NK-92 (cell line): ENCODE measurements around the gene IQCH.

ENCODE experiments used
- DNase-seq: peaks from one replicate; lab custom pipeline; 2025; ENCODE audit not compliant: unreplicated experiment; lab: John Stamatoyannopoulos, UW

Gene IQCH

DNA sequence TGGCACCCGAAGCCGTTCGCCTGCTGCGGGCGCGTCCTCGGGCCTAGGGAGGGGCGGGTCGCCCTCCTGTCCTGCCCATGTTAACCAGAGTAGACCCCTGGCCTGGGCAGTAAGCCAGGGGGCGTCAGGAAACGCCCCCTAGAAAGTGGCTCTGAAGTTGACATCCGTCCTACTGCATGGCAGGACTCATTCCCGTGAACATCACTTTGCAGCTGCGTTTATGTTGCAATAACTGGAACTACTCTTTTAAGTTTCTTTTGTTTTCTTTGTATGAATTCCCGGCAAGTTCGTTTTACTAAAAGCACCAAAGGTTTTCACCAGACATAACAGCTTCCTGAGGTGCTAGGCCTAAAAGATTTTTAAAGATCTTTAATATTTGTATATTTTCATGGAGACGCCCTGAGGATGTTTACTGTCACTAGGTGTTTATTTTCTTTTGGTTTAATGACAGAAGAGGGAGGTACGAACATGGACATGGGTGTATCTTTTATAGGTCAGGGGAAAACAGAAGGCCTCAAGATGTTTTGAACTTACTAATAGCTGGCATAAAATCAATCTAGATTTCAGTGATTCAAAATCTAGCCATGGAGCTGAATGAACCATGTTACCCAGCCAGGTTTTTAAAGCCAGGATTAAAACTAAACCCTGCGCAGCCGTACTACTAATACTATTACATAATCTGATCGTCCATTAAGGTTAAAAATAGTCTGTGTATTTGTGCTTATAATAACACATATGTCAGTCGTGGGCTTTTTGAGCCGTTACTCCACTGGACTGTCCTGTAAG is 267.4 kb downstream of the IQCH start:
- no peak for DNase-seq

- DNase-seq = no peak
These were observed 268.7 kb downstream of the IQCH start for GRCh38 chr15:67523330-67523729.

DNA sequence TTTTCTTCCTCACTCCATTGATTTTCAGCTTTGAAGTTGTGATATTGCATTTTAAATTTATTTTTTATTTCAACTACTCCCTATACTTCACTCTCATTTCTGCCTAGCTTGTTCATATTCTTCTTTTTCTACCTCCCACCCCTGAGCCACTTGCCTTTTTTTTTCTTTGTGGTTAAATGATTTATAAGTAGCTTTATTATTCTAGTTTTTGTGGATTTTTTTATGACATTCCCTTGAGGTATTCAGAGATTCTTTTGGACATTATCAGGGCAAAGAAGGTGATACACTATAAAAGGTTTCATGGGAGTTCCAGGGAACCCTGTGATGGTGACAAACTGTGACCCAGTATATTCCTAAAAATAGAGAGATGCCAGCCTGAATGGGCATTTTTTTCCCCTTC is 269.6 kb downstream of the IQCH start:
- DNase-seq = no peak

DNA sequence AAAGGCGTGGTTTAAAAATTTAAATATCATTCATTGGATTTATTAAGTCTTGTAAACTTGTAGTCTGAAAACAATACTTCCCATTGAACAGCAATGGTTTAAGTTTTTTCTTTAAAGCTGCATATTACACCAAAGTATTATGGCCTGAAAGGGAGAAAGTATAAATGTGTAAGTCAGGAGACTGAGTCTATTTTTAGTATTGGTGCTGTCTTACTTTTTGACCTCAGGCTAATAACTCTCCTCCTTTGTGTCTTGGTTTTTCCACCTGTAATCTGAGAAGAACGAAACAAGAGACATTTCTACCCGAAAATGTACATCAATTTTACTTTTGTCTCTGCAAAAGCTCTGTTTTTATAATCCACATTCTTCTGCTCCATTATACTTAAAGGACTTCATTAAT is 273.9 kb downstream of the IQCH start:
- DNase-seq = no peak

DNA sequence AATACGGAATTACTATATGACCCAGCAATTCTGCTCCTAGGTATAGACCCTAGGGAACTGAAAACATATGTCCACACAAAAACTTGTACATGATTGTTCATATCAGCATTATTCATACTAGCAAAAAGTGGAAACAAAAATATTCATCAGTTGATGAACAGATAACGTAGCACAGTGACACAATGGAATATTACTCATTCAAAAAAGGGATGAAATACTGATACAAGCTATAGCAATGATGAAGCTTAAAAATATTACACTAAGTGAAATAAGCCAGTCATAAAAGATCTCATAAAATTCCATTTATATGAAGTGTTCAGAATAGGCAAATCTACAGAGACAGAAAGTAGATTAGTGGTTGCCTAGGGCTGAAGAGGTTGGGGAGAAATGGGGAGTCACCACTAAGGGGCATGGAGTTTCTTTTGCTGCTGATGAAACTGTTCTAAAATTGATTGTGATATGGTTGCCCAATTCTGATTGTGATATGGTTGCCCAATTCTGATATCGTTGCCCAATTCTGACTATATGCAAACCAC is 276.9 kb downstream of the IQCH start:
- no peak for DNase-seq

DNA sequence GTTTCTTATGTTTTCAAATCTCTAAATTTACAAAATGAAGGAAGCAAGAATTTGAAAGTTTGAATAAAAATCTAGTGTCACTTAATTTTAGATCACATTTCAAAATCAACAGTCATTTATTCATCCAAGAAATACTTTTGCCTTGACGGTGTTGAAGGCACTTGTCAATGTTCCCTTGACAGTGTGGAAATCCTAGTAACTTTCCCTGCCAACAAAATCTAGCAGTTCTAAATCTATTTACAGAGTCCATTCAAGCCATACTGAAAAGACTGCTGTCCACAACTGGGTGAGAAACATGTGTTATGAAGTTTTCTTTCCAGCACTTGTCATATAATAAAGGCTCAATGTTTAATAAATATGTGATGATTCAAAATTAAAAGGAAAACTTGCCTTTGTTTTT is 279.3 kb downstream of the IQCH start:
- DNase-seq = no peak

DNA sequence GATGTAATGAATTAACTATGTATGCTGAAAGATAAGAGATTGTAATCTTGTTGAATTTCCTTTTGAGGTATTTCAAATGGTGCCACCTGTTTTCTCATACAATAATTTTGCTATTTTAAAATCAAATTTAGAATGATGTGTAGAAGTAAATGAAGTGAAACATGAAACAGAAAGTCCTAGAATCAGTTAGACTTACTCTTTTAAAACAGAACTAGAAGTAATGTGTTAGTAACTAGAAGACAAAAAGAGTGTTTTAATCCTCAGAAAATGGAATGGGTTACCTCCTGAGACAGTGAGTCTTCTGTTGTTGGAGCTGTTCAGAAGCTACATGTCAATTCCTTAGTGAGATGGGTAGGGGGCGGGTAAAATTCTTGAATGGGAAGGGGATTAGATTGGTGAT is 279.8 kb downstream of the IQCH start:
- DNase-seq = no peak

- DNase-seq = no peak
These were observed 283.2 kb downstream of the IQCH start for GRCh38 chr15:67537771-67538170.

- DNase-seq = no peak
These were observed 288.1 kb downstream of the IQCH start, which contains the start of gene MAP2K5 for GRCh38 chr15:67542420-67543347. TSS of gene MAP2K5 (plus strand) at chr15:67542703. CDS start at chr15:67543336, 633 bp downstream.

GRCh38 chr15:67543348-67543718 is 288.7 kb downstream of the IQCH start:
- no peak for DNase-seq

DNA sequence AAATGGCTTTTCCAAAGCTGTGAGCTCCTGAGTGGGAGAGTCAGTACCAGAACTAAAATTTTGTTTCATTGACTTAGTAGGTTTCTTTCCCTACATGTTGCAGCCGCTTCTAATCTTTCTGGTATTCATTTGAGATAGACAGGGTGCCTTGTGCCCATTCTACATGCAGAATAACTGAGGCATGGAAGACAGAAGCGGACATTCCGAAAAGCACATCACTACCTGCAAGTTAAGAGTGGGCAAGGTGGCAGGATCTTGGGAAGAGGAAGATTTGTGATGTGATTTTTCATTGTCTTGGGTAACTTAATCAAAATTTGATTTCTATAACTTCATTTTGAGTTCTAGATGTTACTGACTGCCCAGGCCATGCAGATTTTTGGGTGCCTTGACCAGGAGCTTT is 289.9 kb downstream of the IQCH start:
- DNase-seq = no peak

- DNase-seq = no peak
These were observed 291.3 kb downstream of the IQCH start for GRCh38 chr15:67545864-67546263.

- DNase-seq = no peak
These were observed 292.5 kb downstream of the IQCH start for GRCh38 chr15:67547064-67547463.

DNA sequence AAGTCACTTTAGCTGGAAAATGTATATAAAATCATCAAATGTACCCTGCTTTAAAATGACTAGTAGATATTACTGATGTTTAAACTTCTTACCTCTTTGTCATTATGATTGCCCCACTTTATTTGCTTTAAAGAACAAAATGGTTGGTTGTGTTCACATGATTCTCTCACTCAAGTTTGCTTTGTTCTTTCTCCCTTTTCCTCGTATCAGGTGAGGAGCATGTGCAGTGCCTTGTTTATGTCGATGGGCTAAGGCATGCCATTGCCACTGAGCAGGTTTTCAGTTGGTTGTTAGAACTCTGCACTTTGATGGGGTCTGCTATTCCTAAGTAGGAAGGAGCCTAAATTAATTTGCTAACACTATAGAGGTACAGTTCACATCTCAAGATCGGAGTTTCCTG is 293.2 kb downstream of the IQCH start:
- DNase-seq = no peak

- no peak for DNase-seq
These were observed 293.8 kb downstream of the IQCH start for GRCh38 chr15:67548236-67548852.

DNA sequence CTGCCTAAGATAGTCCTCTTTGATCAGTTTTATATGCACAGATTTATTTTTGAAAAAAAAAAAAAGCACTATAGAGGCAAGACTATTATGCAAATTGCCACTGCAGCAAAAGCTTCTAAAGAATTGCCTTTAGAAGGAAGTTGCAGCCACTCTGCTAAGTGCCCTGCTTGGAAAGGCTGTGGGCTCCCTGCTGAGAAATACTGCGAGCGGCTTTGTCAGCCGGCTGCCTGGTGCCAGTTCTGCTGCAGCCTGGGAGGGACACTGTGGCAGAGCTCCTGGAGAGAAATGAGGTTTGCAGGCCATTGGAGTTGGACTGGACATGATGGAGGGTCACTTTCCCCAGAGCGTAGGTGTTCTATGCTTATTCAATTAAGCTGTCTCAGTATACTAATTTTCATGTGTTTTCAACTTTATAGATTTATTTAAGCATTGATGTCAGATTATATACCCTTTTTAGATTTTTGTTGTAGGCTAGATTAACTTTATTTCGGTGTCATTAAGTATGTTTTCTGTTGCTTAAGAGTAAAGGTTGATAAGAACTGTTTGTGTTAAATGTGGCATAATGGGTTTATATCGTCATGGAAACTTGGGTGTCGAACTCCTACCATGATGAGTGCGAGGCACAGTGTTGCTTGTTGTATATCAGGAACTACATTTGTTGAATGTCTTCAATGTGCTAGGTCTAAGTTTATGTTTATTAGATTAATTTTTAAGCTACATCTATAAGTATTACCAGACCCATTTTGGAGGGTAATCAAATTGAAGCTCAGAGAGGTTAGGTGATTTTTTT is 294.5 kb downstream of the IQCH start:
- no peak for DNase-seq

GRCh38 chr15:67549736-67550135 is 295.1 kb downstream of the IQCH start:
- DNase-seq = no peak

DNA sequence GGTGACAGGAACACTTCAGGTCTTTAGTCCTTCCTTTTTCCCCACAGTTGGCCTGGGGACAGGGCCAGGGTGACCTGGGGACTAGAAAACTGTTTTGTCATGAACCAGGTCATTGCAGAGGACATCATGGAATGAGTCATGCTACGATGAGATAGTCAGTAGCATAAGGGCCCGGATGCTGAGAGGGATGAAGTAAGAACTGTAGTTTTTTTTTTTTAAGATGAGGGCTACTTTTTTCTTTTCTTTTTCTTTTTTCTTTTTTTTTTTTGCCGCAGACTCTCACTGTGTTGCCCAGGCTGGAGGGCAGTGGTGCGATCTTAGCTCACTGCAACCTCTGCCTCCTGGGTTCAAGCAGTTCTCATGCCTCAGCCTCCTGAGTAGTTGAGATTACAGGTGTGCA is 295.9 kb downstream of the IQCH start:
- no peak for DNase-seq

GRCh38 chr15:67551207-67551743 is 296.7 kb downstream of the IQCH start:
- DNase-seq = no peak
